HG03159 (cell line): ENCODE results near the gene TTC7B.

Experiments
- ATAC-seq: cut with Tn5 transposase; IDR thresholded peaks from one replicate; pipeline ENCODE4 v1.9.1; 2021; ENCODE audit warnings: mild to moderate bottlenecking, moderate library complexity; ENCODE audit not compliant: unreplicated experiment

The TTC7B gene

DNA sequence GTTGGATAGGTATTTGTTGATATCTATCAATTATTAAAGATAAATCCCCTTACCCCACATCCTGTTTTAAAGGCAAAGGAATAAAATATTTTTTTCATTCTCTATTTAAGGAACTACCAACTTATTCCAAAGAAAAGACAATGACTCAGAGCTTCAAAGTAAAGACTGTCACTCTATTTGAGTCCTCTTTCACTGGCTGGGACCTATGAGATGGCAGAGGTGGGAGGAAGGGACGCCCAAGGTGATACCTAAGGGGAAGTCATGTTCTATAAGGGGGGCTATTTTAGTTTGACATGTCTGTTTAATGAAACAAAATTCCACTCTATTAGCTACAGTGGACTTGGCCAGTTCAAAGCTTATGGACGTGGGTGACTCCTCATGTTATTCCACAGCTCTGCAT is 209.8 kb downstream of the TTC7B start:
- no peak for ATAC-seq

DNA sequence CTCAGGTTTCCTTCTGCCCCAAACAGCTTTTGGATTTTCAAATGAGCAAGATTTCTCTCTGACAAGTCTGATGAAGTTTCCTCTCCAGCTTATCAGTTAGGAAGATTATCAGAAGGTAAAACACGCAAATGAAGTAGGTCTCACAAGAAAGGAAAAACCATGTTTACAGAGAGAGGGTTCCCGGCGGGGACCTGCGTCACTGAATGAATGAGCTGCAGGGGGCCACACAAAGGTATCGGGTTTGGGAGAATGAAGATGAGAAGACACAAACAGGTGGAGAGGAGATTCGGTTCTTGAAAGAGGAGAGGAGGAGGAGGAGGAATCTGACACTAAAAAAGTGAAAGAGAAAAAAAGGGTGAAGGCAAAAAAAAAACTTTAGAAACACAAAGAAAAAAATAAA is 210.8 kb downstream of the TTC7B start:
- no peak for ATAC-seq

DNA sequence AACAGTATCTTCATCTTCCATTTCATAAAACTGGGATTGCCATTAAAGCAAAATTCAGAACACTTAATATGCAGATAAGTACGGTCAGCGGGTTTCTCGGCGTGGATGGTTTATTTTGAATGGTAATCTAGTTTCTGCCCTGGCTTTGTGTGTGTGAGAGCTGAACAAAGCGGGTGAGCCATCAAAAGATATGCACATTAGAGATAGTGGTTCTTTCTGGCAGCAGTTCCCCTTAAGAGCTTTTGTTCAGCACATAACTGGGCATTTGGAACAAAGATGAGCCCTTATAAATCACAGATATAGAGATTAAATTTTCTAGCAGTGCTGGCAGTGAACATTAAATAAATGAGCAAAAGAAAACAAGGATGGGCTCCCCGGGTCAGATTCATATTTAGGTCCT is 211.9 kb downstream of the TTC7B start:
- no peak for ATAC-seq

DNA sequence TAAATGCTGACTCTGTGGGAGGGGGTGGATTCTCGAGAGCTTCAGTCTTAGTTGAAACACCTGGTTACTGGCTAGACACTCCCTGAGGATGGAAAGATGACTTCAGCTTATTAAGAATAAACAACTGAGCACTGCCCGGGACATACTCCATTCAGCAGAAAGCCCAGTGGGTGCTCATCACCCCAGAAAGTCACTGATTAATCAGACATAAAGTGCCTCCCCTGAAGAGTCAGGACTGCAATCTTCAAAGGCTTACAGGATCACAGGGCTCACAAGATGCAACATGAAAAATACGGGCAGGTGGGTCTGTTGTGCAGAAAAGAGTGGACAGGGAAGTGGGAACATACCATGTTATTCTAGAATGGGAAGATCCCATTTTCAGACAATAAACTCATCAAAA is 212.4 kb downstream of the TTC7B start:
- ATAC-seq, result no peak

DNA sequence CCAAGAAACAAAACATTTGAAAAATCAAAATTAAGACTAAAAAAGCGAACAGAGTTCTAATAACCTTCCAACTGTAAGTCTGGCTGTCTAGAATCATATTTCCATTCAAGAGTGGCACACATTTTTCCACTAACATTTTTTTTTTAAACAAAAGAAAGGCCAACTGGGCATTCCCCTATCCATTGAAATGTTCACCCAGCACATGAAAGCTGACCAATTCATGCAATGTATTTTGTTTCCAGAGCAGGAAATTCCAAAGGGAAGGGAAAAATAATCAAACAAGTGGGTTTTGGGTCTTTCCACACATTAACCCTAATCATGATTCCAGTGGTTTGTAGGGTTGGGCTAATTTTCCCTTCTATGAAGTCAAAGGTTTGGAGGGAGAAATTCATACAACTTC is 212.9 kb downstream of the TTC7B start:
- ATAC-seq, result no peak

DNA sequence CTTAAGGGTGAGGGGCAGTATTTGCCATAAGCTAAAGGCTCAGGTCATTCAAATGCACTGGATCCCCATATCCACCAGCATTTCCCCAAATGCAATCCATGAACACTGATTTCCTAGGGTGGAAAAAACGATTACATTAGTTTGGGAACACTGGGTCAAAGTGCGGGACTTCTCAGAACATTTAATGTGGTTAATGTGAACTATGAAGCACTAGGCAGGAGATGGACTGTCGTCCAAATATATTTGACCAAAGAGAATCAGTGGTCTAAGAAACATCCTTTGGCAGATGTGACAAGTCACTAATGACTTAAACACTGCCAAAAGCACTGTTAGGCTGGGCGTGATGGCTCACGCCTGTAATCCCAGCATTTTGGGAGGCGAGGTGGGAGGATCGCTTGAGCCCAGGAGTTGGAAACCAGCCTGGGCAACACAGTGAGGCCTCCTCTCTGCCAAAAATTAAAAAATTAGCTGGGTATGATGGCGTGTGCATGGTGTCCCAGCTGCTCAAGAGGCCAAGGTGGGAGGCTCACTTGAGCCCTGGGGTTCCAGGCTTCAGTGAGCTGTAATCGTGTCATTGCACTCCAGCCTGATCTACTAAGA is 214.0 kb downstream of the TTC7B start:
- no peak for ATAC-seq

DNA sequence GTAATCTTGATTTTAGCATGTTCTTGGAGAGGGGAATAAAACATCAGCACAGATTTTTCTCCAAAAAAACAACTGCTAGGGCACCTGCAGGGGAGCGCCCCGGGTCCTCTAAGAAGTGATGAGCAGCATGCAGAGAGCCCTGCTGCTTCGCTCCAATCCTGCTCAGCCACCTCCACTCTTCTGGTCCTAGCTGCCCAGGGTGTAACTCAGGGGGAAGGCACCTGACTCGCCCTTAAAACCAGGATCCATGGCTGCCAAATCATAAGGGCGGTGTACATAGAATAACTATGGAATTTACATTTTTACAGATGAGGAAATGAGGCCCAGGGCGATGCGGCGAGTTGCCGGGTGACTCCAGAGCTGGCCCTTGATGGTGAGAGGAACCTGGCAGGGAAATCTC is 214.7 kb downstream of the TTC7B start:
- ATAC-seq, result no peak

DNA sequence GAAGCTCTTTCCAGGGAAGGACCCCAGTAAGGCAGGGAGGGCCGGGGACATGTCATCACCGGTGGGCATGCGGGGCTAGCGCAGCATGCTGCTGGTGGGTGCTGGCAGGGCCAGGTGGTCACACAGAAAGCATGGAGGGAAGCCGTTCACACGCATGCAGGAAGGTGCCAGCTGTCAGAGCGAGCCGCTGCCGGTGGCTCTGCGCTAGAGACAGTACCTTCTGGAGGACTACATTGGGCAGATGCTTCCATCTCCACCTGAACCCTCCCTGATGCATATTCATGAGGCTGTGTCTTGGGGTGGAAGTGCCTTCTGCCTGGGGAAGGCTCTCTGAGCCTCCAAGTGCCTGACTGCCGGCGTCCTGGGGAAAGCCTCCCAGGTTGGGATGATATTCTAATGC is 215.6 kb downstream of the TTC7B start:
- no peak for ATAC-seq

DNA sequence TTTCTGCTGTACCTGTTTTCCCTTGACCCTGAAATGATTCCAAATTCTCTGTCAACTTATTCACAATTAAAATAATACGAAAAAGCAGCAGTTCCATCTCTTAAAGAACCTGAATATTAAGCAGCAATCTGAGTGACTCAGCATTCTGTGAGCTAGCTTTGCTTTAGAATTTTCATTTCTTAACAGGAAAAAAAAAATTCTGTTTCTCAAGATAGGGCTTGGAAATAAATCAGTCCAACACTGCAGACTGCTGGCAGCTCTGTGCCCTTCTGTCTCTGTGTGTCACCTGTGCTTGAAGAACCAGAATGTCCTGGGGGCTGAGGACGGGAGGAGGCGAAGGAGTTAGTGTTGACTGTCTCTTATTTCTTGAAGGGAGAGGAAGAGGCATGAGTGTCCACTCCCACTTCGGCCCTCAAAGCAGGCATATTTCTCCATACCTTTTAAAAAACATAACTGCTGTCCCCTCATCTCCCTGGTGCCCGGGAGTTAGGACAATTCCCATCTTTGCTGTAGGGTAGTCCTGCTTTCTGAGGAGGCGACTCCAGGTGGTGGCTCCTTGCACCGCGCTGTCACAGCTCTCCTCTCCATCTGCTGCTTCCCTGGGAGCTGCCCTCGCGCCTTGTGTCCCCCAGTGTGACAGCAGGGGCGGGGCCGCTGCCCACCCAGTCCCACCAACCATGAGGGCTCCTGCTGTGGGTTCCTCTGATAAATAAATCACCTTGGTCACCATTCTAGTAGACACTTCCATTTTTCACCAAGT is 216.3 kb downstream of the TTC7B start:
- ATAC-seq, result no peak

DNA sequence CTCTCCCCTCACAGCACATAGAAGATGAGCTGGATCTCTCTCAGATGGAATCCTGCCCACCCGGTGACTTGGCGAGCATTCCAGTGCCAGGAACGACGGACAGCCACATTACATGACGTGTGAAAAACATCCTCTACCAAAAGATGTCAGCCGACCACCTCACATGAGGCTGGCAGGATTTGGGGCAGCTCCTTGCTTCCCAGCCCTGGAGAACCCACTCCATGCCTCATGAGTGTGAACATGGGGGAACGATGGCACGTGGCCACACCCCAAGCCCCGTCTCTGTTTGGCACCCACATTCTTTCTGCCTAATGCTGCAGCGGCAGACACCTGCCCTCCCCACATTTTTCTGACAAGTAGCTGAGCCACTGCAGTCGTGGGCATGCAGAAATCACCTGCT is 216.9 kb downstream of the TTC7B start:
- ATAC-seq, result no peak

DNA sequence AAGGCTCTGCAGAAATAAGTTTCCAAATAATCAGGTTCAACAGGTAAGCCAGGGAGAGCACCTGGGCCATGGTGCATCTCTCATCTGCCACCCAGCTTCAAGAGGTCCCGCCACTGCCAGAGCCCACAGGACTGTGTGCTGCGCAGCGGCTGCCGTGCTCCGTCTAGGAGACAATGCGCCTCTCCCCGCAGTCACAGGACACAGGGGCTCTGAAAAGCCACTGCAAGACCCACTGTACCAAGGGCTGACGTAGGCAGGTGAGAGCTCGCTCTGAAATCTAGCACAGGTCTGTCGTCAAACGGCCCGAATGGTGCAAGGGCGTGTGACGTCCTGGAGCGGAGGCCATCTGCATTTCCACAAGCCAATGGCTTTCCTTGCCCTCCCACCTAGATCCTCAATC is 218.3 kb downstream of the TTC7B start:
- ATAC-seq, result no peak

DNA sequence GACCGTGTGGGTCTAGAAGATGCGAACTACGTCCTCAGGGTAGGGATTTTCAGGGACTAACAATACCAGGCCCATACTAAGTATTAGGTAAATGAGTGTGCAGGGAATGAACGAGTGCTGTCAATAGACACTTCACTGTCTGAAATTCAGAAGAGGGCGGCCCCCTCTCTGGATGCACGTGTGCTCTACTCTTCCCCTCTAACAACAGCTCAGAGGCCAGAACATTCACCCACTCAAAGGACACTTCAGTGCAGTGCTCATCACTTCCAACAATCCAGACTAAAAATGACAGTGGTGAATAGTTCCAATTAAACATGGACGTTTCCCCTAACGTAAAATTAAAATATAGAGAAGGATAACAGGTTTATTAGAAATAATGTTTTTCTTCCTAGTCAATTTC is 219.5 kb downstream of the TTC7B start:
- ATAC-seq, result no peak

DNA sequence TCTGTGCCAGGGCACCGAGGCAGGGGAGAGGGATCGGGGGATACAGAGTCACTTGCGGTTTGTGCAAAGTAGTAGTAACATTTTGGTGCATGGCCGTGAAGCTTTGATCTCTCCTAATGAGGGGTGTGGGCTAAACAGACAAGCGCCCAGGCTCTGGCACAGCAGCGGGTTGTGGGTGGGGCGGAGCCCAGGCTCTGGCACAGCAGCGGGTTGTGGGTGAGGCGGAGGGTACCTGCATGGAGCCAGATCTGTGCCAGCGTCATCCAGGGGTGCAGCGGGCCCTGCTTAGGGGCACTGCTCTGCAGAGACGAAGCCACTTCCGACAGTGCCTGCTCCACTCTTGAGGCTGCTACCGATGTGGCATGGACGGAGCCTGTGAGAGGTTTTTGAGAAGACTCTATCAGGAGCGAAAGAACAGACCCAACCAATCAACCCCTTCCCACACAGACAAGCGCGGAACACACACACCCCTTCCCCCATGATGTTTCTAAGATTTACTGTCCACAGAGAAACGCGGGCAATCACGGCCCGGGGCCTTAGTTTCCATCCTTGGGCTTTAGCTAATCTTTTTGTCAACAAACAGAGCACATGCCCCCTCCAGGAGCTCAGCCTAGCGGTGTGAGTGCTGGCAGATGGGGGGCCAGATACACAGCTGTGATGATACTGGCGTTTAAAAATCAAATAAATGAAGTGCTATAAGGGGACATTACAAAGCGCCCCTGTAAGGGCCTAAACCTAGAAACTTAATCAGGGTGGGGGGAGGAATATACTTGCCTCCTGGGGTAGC is 222.8 kb downstream of the TTC7B start:
- ATAC-seq, result no peak

DNA sequence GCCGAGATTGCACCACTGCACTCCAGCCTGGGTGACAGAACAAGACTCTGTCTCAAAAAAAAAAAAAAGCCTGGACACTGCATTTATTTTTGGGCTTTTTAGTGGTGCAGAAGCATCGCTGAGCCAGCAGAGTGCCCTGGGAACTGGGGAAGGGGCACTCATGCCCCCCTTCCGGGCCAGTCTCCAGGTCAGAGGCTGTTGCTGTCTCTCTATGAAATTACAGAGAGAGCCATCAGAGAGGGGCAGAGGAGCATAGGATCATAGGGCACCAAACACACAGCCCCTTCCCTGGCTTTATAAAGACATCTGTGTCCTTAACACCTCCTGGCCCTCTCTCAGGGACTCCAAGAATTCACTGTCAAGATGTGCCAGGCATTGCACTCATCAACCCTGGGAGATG is 223.6 kb downstream of the TTC7B start:
- ATAC-seq, result no peak

DNA sequence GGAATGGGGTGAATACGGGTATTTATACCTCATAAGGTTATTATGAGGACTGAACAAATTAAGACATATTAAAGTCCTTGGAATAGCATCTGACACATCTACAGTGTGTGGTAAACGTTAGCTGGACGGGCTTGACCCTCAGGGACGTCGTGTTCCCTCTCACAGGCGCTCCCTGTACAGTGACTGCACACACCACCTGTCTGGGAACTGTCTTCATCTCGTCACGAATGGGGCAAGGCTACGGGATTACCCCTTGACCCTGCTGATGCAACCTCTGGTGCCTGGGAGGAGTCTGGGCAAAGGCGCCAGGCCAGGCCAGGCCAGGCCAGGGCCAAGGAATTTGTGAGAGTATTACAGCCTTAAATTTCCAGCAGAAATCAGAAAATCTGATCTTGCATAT is 228.3 kb downstream of the TTC7B start:
- no peak for ATAC-seq

DNA sequence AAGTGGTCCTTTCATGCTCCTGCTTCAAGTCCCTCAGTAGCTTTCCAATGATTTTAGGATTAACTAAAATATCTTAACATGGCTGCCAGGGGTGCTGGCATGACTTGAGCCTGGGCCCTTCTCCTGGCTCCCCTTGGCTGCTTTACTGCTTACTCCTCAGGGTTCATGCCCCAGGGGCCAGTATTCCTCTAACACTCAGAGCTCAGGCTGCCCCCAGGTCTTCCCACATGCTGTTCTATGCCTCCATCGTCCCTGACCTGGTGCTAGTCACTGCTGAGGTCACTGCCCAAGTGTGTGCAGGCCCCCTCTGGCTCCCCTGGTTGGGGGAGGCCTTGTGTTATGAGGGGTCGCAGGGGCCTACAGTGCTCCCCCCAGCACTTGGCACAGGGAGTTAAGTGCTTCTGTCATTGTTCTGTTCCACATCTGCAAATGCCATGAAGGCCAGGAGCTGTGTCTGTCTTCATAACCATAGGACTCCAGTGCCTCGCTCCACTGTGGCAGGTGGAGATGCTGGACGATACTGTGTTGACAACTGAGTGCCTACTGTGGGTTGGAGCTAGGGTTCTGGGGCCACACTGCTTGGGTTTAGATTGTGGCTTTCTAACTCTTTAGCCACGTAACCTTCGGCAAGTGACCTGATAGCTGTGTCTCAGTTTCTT is 228.8 kb downstream of the TTC7B start:
- no peak for ATAC-seq

DNA sequence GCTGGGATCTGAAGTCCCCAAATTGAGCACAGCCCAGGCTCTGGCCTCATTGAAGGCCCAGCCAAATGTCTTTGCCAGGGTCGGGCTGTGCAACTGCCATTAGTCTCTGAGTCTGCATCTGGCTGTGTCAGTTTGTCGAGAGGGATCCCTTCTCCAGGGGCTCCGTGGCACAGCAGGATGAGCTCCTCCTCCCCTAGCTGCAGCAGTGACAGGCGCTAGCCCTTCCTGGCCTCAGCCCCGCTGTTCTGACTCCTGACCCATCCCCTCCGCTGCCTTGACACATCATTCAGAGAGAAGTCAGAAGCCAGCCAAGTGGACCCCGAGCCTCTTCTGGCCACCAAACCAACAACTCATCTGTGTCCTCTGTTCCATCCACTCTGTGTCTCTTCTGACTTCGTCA is 231.1 kb downstream of the TTC7B start:
- no peak for ATAC-seq

DNA sequence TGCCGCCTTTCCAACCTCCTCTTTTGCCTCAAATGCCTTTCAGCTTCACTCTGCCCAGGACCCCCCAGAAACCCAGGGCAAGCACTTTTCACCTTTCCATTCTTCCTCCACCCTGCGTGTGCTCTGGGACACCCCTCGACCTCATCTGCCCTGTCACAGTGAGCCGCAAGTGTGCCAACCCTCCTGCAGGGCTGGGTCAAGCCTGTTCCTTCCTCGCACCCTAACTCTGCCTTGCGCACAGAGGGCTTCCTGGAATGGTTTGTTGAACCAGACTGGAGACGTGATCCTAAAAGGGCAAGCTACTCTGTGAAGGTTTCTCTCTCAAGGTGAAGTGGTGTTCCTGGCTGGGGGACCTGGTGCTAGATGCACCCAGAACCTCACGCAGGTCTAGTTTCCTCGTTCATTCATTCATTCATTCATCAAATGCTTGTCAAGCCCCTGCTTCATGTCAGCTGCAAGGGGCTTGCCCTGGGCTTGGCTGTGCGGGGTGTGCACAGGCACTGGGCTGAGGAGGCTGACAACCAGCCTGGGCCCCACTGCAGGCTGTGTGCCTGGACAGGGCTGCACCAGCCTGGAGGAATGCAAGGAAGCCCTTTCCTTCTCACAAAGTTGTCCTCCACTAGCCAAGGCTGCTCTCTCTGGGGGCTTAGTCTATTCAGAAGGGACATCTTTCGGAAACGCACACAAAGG is 232.2 kb downstream of the TTC7B start:
- no peak for ATAC-seq

DNA sequence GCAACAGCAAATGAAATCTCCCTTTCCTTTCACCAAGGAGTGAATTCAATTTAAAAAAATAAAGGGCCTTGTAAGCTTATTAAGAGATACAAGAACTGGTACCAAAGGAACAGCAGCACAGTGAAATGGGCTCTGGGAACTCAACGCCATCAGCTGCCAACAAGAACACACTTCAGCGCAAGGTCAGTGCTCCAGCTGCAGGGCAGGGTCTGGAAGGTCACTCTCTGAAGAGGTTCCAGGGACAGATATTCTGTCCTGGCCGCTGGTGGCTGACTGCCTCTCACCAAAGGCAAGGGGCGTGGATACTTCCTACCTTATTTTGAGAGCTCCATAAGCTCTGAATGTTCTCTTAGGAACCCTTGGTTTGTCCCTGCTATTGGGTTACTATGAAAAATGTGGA is 232.8 kb downstream of the TTC7B start:
- ATAC-seq, result no peak

DNA sequence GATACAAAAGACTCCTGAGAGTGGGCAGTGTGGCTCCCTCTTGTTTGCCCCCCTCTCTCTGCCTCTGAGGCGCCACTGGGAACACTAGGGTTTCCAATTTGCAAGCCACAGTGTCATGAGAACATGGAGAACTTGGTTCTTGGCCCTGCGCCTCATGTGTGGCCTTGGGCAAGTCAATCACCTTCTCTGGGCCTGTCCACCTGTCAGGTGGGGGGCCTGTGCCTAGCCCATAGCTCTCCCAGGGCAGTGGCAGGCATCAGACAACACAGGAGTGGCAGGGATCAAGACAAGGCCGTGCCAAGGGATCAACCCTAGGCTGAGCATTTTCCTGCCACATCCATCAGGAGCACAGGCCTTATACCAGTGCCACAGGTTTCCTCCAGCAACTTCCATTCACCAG is 234.1 kb downstream of the TTC7B start:
- no peak for ATAC-seq

DNA sequence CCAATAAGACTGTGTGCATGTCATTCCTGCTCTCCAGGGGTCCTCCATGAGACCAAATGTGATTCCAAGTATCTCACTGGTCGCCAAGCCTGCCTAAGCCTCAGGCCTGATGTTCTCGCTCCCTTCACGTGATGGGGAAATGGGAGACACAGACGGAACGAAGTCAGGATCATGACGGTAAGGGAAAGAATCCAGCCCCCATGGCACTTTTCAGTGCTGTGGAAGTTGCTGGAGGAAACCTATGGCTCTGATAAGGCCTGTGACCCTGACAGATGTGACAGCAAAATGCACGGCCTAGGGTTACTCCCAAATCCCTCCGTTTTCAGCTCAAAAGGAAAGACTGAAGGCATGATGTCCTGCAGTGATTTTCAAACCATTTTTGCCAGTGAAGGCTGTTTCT is 234.5 kb downstream of the TTC7B start:
- no peak for ATAC-seq
